AG20443 (cell line): Measurements from ENCODE around the gene NUP155.
A peak's percentile ranks its signal among the peaks of the same experiment; 100 is the strongest.
"Not testable (repeated sequence)": the region's sequence is repeated elsewhere in the genome, so short reads cannot be mapped to it uniquely, and the experiment has no call there.

Experiments used
- DNase-seq: peaks from one replicate; pipeline ENCODE4 v3.0.0; 2012; ENCODE audit warnings: low spot score, mixed read lengths

The NUP155 gene

DNA sequence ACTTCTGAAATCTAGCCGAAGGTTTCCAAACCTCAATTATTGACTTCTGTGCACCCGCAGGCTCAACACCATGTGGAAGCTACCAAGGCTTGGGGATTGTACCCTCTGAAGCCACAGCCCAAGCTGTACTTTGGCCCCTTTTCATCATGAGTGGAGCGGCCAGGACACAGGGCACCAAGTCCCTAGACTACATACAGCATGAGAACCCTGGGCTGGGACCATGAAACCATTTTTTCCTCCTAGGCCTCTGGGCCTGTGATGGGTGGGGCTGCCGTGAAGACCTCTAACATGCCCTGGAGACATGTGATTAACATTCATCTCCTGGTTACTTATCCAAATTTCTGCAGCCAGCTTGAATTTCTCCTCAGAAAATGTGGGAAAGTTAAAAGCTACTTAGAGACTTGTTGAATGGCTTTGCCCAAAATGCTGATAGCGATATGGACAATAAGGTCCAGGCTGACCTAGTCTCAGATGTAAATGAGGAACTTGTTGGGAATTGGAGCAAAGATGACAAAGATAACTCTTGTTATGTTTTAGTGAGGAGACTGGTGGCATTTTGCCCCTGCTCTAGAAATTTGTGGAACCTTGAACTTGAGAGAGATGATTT lies 87.6 kb downstream of the NUP155 start:
- DNase-seq: no peak

DNA sequence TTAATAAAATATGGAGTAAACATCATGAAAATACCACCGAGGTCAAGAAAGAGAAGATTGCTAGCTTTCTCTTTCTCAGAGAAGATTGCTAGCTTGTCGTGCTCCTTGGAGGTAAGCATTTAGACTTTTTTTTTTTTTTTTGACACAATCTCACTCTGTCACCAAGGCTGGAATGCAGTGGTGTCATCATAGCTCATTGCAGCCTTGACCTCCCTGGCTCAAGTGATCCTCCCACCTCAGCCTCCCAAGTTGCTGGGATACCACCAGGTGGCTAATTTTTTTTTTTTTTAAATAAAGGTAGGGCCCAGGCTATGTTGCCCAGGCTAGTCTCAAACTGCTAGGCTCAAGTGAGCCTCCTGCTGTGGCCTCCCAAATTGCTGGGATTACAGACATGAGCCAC lies 95.4 kb downstream of the NUP155 start:
- no peak for DNase-seq

DNA sequence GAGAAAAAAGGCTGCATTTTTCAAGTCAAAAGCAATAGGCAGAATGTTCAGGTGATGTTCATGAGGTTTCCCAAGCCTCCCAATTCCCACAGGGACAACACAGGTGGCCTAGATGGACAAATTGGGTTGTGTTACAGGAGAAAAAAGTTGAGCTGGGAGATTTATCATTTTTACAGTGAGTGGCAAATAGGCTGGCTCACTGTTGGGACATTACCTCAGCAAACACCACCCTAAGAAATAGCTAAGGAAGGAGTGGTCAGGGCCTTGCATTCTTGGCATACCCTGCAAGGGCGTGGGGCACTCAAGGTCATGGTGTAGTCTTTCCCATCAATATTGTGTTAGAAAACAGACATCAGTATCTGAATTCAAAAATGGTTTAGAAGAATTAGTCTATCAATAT lies 98.4 kb downstream of the NUP155 start:
- DNase-seq: peak; percentile 74

DNA sequence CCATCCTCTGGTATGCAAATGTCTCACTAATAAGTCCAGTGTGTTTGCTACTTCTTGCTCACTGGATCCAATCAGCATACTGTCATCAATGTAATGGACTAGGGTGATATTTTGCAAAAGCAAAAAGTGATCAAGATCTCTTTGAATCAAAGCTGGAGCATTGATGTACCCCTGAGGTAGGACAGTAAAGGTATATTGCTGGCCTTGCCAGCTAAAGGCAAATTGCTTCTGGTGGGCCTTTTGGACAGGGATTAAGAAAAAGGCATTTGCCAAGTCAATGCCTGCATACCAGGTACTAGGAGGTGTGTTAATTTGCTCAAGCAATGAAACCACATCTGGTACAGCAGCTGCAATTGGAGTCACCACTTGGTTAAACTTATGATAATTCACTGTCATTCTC lies 102.8 kb downstream of the NUP155 start:
- DNase-seq: not testable (repeated sequence)

DNA sequence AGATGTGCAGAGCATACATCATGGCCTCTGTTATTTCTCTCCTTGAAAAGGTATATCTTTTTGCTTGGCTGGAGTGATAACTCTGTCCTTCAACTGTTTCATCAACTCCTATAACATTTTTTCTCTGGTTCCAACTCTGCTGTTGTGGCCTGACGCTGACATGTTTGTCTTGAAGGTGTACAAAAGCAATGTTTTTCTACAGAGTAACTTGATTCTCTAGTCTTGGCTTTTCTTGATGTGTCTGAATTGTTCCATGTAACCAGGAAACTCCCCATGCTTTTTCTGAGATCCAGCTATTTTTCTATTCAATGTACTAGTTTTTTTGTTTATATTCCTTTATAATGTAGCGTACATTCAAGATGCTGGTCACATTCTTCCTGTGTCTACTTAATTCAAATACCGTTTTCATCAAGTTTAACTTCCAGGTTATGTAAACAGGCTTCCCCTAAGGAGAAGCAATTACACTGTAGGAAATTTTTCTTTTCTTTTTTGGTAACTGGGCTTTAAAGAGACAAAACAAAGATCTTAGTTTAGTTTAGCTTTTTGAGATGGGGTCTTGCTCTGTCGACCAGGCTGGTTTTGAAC lies 115.0 kb downstream of the NUP155 start:
- DNase-seq: no peak

DNA sequence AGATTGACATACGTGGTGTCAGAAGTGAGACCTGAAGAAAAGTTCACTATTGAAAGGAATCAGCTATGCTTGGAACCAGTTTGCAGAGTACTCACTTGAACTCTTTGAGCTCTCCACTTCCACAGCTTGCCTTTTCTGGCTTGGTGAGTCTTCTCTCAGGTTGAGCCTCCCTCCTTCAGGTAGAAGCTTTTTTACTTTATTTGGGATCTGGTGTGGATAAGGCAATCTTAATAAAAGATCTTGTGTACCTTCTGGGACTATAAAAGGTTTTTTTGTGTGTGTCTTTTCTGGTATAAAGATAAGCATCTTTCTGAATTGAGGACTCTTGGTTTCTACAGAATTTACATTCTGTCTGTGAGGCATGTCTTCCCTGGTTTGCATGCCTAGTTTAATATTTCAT lies 116.3 kb downstream of the NUP155 start:
- DNase-seq: no peak

DNA sequence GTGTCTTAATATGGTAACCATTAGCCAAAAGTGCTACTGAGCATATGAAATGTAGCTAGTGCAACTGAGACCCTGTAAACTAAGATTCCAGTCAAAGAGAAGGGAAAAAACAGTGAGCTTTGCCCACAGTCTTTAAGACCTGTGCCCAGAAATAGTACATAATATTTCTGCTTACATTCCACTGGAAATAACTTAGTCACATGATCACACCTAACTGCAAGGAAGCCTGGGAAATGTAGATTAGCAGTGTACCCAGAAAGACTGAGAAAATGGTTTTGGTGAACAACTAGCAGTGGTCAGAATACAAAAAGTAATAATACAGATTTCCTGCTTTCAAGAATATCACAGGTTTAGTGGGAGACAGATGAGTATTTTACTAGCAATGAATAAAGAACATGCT lies 119.2 kb downstream of the NUP155 start:
- no peak for DNase-seq

DNA sequence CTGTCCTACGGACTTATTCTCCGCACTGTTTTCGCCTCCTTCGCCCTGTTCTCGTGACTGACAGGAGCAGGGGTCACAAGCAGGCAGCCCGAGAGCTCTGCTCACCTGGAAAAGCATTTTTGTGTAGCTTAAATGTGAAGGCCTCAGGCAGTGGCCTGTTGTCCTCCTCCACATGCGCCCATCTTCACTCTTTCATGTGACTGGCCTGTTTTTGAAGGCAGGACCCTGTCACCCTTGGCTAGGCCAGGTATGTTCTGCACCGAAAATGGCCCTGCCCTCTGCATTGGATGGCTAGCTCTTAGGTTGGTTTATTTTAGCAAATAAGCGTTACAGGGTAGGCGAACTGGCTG lies 121.1 kb downstream of the NUP155 start:
- DNase-seq: no peak

DNA sequence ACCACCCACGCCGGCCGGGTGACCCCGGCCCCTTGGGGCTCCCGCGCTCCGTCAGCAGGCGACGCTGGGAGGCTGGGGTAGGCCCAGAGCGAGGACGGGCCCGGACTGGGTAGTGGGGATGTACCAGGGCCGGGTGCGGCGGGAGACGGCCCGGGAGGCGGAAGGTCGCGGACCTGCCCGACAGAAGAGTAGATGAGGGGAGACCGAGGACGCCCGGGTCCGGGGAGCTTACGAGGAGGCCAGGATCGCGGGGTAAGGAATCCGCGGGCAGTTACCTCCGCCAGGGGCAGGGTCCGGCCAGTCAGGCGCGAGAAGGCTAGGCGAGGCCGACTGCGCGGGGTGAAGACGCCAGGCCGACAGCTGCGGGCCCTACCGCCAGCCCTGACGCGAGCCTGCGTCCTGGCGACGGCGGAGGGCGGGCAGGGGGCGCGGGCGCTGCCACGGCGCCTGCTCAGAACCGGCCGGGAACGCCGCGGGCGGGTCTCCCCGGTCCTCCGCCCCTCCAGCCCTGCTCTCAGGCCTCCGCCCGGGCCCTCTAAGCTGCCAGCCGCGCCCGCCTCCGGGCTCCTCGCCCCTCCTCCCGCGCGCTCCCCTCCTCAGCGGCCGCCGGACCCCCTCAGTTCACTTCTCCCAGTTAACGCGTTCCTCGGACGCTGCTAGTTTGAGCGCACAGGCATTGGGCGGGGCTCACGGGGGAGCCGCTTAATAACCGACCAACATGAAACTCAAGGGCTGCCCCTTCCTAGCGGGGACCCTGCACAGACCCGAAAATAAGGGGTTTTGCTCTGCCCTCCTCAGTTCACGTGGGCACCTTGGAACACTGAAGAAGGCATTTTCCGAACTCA lies 121.7 kb downstream of the NUP155 start, which contains the start of gene CPLANE1:
CPLANE1 (minus strand) TSS at position 407 of the 845 bp plus-strand sequence. CDS start 1,678 bp downstream, outside the sequence.
- peak; percentile 96 for DNase-seq

DNA sequence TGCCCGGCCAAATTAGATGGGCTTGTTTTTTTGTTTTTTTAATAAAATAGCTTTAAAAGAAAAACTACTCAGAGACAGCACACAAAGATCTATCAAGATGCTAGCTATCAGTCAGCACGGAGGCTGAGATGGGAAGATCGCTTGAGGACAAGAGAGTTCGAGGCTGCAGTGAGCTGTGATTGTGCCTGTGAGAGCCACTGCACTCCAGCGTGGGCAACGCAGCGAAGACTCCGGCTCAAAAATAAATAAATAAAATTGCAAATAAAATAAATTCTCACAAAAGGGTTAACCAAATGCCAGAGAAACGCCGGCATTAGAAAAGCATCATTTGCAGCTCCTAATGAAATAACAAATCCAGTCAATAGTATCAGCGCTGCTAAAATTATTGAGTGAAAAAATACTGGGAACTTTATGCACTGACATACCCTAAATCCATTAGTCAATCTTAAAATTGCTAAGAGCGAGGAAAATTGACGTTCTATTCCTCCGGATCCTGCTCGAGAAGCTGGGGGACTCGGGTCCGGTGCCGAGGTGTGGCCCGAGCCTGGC lies 122.4 kb downstream of the NUP155 start:
- no peak for DNase-seq

DNA sequence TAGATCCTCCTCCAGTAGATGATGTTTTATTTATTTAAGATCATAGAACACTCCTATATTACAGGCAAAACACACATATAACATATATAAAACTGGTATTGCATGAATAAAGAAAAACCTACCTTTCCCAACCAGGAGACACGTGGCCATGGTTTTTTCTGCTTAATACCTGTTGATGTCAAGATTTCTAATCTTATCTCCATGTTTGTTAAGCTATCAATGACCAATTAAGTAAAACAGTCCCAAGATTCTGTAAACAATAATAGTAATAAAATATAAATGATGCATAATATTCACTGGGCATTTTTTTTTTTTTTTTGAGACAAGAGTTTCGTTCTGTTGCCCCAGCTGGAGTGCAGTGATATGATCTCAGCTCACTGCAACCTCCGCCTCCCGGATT lies 123.4 kb downstream of the NUP155 start:
- DNase-seq: no peak

DNA sequence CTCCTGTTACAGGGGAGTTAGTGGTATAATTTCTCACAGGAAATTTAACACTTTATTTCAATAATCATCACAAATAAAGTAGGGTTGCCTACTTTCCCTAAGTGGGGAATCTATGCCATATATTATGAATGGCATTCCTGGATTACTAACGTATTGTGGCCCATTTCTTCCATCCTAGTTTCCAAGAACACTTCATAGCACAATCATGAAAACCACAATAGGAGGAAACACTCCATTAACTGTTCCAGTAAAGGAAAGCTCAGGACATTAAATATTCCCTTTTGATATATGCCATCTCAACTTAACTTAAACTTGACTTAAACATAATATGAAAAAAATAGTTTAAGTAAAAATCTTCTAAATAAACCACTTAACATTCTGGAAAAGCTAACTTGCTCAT lies 123.9 kb downstream of the NUP155 start:
- DNase-seq: no peak
